Measurements from ENCODE around the gene CCNC.

CCNC gene

DNA sequence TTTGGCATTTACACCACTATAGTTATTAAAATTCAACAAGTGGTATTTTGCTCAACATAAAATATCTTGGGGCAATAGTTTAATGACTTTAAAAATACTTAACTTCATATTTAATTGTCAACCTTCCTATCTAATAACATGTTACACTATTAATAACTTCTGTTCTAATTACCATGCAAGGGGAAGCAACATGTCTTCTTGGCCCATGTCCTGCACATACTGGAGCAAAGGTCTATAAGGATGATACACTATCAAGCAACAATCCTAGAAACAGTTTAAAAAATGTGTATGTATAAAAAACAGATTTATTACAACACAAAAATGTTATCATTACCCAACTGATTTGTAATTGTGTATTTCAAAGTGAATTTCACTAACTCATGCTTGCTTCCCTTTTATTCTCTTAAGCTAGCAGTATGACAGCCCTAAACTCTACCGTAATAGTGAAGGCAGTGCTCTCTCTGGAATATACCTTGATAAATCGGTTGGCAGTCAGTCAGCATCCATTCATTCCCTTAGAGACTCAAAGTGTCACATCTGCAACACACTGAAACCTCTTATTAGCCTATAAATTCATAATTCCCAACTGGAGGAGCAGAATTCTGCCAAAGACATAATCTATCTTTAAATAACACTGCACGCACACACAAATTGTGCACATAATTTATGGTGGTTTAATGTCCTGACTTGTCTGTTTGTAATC lies 18.3 kb downstream of the CCNC start:
- no peak for DNase-seq

DNA sequence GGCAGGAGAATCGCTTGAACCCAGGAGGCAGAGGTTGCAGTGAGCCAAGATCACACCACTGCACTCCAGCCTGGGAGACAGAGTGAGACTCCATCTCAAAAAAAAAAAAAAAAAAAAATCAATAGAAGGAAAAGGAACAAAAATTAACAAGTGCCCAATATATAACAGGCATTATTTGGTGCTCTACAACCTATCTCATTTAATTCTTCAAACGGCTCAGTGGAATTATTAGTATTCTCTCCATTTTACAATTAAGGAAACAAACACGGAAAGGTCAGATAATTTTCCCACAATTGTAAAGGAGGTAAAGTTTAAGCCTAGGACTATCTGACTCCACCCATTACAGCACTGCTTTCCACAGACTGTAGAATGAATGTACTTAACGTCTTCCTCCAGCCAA lies 19.8 kb downstream of the CCNC start:
- no peak for DNase-seq

DNA sequence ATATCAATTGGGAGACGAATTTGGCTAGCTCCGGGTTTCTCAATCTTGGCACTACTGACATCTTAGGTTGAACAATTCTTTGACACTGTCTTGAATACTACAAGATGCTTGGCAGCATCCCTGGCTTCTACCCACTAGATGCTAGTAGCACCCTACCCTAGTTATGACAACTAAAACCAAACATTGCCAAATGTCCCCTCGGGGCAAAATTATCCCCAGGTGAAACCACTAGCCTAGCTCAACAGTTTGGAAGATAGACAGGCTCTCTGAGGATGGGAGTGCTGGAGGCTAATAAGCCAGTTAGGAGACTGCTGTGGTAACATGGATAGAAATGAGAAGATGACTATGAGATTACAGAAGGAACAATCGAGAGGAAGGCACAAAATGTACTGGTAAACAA lies 20.9 kb downstream of the CCNC start:
- no peak for DNase-seq

DNA sequence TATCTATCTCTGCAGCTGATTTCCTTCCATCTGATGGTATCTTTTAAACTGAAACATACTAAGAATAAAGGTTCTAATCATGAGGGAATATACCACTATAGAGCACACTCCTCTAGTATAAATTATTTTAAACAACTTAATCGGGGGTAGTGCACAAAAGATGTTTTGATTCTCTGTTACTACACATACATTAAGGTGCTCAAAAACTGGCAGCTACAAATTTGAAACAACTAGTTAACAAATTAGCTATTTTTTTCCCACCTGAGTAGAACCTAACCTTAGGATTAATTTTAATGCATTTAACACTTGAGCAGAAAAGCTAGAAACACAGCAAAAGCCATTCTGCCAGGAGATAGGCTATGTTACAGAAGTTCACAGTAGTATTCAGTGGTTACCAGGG lies 23.0 kb downstream of the CCNC start:
- DNase-seq = no peak

DNA sequence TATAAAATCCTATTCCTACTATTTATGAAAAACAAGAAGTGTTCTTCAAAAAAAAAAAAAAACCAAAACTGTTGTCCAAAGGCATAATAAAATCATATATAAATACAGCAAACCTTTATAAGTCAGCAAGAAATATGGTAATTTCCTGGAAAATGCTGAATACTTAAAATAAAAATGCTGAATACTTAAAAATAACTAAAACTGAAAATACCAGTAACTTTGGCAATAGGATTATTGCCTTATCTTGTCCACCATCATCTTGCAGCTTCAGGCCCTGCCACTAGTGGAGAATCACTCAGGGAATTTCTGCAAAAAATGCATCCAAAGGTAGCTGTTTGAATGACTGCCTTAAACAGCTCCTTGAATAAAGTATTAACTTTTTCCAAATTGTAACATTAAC lies 24.5 kb downstream of the CCNC start:
- no peak for DNase-seq

DNA sequence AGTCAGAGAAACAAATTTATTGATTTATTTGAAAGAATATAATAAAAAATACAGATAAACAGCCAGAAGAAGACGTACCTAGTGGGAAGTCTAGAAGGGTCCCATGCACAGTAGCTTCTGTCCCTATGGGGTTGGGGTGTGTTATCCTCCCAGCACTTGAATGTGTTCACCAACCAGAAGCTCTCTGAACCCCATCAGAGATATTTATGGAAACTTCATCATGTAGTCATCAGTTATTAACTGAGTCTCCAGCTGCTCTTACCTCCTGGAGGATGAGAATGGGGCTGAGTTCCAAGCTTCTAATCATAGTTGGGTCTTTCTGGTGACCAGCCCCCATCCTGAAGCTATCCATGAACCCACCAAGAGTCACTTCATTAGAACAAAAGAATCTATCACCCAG lies 37.8 kb downstream of the CCNC start:
- DNase-seq = no peak

DNA sequence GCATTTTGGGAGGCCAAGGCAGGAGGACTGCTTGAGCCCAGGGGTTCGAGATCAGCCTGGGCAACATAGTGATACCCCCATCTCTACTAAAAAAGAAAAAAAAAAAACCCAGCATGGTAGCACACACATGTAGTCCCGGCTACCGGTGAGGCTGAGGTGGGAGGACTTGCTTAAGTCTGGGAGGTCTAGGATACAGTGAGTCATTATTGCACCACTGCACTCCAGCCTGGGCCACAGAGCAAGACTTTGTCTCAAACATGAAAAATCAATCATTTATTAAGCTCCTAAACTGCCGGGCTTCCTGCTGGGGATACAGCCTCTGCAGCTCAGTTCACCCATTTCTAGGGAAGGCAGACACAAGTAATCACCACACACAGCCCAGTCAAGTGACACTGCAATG lies 45.9 kb downstream of the CCNC start:
- no peak for DNase-seq

DNA sequence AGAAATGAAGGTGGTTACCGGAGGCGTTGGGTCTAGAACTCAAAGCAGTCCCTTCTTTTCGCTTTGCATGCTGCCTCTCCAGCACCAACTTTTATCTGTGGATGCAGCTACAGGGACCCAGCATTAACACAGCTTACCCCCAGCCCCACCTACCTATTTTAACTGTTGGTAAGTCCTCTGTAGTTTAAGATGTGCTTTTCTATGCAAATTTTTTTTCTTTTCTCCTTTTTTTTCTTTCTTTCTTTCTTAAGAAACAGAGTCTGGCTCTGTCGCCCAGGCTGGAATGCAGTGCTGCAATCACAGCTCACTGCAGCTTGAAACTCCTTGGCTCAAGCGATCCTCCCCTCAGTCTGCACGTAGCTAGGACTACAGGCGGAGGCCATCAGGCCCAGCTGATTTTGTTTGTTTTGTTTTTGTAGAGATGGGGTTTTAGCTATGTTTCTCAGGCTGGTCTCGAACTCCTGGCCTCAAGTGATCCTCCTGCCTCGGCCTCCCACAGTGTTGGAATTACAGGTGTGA lies 46.8 kb downstream of the CCNC start:
- peak in 1 of 56 donors; percentile 7 for DNase-seq

DNA sequence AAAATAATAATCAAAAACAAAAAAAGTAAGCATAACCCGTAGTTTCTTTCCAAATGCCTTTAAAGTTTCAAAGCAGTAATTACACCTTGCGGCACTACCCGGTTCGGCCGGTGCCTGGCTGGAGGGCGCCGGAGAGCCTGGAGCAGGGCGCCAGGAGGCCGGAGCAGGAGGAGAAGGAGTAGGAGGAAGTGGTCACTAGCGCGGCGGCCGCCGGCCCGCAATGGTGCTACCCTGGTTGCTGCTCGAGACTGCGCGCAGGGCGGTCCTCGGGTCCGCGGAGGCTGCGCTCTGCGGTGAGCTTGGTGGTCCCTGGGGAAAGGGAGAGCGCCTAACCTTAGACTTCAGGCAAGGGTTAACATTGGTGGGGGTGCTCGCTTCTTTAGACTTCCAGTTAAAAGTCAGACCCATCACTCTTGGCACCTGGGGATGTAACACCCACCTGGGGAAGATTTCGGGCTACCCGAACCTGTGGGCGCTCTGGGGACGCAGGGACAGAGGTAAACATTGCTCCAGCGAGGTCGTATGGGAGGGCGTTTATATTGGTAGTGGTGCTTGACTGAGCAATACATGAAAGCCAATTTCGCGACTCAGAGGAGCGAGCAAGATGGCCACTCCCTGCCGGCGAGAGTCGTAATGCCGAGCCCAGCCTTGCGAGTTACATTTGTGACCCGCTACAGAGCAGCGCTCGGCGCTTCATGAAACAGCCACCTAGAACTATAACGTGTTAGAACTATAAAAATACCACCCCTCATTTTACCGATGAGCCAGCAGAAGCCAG lies 47.4 kb downstream of the CCNC start:
- DNase-seq = peak; percentile 5 to 82 (median 69)

DNA sequence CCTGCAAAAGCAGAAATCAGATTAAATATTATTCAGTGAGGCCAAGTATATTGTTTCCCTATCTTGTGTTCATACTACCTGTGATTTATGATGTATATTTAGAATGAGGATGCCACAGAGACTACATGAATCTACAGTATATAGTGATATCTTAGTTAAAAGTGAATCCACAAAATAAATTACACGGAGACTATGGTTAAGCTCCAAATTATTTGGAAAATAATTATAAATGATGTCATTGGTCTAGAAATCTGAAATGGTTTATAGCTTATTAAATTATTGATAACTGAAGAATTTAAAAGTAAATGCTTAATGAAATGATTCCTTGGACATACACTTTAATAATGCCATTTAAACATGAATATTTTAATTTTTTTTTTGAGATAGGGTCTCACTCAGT lies 49.0 kb downstream of the CCNC start:
- no peak for DNase-seq

DNA sequence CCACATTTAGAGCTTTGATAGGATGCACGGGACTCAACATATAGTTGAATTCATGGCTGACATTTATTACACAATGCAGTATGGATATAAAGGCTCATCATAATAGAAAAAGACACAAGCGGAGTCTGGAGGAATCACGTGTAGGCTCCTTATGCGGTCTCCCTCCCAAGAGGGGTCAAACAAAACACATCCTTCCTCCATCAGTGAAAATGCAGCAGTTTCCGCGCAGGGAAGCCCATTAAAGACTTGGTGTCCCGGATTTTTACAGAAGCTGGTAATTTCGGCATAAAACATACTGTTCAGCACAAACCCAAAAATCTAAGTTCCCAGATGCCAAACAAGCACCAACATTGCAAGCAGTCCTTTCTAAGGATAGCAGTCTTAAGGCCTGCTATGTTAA lies 54.4 kb downstream of the CCNC start:
- DNase-seq = peak in 2 of 56 donors; percentile 2 to 12

DNA sequence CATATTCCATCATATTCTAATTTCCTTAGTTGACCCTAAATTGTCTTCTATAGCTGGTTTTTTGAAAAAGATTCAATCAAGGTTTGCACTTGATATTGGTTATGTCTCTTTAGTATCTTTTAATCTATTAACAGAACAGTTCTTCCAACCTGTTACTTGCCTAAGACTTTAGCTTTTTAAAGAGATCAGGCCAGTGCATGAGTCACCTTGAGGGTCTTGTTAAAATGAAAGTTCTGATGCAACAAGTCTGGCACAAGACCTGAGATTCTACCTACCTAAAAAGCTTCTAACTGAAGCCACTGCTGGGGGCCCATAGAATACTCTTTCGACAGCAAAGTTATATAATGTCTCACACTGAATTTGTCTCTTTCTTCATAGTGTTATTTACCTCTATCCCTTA lies 56.4 kb downstream of the CCNC start:
- DNase-seq = no peak

DNA sequence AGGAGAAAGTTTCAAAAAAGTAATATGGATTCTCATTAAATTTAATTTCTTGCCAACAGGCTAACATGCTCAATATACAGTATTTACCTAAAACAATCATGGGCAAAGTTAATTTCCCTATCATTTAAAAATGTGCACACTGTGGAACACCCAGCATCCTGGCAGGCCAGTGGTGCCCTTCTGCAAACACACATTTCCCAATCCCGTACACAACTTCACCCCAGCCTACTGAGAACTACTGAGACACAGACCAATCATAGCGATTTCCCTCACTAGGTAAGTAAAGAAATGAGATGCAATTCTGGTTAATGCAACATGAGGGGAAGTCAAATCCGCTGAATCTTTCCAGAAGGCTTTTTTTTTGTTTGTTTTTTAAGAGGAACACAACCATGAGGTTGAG lies 60.8 kb downstream of the CCNC start:
- DNase-seq = no peak

DNA sequence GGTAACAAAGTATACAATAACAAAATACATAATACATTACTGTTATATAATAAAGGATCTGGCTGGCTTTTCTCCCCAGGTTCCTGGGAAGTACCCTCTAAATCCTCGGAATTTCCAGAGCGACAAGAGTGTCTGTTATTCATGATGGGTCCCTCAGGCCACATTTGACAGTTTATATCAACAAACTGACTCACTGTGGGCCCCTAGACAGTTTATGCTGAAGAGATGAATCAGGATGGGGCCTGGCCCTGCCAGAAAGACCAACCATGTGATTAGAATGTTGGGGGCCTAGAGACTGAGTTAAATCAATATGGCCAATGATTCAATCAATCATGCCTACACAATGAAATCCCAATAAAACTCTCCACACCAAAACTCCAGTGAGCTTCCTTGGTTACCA lies 66.7 kb downstream of the CCNC start:
- no peak for DNase-seq

DNA sequence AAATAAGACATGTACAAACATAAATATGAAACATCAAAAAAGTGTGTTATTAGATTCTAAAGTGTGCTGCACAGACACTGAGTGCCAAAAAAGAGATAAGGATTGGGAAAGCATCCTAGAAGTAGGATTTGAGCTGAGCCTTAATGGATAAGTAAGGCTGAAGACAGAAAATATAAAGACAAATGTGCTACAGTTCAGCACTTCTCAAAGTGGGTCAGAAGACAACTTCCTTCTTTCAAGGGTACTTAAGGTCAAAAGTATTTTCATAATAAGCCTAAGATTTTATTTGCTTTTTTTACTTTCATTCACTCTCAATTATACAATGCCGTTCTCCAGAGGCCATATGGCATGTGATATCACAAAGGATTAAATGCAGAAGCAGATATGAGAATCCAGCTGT lies 70.0 kb downstream of the CCNC start:
- no peak for DNase-seq

DNA sequence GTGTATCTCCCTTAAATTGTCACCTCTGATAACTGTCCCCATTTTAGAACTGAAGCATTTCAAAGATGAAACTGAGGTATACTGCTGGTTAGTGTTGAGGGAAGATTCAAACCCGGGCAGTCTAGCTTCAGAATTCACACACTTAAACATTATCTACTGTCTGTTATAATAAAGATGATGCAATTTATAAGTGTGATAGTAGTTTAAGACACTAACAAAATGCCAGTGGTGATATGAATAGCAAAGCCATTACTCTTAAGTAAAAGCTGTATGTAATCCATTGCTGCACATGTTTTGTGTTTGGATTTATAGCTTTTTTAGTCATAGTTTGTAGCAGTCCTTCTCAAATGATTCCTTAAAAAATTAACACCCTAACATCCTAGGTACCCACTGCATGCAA lies 73.0 kb downstream of the CCNC start:
- DNase-seq = no peak

Data from amygdala (tissue), 56 donors.